GM19395 (cell line): ENCODE data around the gene GBP1.
"Not testable (repeated sequence)": the region's sequence is repeated elsewhere in the genome, so short reads cannot be mapped to it uniquely, and the experiment has no call there.

Experiments used
- ATAC-seq: cut with Tn5 transposase; IDR thresholded peaks from one replicate; pipeline ENCODE4 v1.9.1; 2021; ENCODE audit warnings: mild to moderate bottlenecking, moderate library complexity; ENCODE audit not compliant: unreplicated experiment

Gene GBP1, protein sequence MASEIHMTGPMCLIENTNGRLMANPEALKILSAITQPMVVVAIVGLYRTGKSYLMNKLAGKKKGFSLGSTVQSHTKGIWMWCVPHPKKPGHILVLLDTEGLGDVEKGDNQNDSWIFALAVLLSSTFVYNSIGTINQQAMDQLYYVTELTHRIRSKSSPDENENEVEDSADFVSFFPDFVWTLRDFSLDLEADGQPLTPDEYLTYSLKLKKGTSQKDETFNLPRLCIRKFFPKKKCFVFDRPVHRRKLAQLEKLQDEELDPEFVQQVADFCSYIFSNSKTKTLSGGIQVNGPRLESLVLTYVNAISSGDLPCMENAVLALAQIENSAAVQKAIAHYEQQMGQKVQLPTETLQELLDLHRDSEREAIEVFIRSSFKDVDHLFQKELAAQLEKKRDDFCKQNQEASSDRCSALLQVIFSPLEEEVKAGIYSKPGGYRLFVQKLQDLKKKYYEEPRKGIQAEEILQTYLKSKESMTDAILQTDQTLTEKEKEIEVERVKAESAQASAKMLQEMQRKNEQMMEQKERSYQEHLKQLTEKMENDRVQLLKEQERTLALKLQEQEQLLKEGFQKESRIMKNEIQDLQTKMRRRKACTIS

DNA sequence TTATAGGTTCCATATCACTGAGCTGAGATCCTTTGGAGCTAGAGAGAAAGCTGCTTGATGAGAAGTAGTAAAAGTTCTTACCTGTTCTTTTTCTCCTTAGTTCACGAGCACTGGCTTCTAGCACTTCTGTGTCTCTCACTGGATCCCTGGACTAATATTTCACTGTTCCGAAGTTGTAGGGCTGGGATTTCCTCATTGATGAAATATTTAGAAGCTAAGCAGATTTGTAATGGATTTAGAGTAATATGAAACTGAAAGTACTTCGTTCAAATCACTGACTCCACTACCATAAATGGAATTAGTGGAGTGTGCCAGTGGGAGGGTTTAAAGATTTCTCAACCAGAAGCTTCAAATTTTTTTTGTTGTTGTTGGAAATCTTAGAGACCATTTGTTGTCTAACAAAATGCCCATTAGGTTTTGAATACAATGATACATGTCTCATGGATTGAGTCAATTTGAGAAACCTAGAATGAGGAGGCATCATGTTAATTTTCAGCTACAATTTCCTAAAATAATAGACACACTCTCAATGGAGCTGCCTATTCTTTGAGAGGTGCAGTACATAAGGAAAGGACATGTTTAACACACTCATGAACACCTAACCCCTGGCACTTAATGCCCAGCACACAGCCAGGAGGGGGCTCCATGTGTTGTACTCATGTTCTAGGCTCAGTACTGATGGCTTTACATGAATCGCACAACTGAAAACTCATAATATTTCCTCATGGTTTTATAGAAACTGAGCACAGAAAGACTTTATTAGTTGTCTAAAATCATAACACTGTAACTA, at the start of gene GBP1:
GBP1 (minus strand) TSS at position 130 of the 790 bp plus-strand sequence. CDS start 1,974 bp downstream, outside the sequence.
- ATAC-seq, result peak; percentile 74

- no peak for ATAC-seq
These were observed 49.7 kb upstream of the GBP1 start for GRCh38 chr1:89114662-89115061.

DNA sequence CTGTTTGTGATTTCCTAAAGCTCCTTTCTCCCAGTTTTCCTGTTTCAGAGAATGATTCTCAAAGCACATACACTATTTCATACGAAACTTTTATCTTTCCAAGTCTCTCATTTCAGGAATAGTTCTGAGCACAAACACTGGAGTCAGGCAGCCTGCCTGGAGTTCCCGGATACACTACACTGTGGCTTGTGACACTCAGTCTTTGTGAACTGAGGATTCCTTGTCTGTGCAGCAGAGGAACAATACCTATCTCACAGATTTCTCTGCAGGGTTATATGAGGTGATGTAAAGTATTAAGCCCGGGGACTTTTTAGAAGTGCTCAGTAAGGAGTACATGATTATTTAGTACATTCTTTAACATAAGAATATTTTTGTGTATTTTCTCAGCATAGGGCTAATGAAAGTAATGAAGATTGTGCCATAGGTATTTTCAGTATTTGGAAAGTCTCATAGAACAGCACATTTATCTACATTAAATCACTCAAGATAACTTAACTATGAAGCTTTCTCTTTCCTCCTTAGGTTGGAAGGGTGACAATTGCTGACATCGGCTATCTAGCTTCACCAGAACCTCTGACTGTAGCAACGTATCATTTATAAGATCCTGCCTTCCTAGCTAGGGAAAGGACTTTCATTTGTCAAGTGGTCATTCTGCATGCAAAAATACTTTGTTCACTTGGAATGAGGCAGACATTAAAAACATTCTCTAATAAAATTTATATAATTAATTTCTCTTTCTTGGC, 48.0 kb upstream of the GBP1 start:
- ATAC-seq, result no peak

GRCh38 chr1:89104687-89105086, 39.7 kb upstream of the GBP1 start:
- ATAC-seq, result no peak

GRCh38 chr1:89104147-89104546, 39.1 kb upstream of the GBP1 start:
- ATAC-seq, result no peak

- ATAC-seq, result no peak
These were observed 37.0 kb upstream of the GBP1 start for GRCh38 chr1:89102021-89102420.

DNA sequence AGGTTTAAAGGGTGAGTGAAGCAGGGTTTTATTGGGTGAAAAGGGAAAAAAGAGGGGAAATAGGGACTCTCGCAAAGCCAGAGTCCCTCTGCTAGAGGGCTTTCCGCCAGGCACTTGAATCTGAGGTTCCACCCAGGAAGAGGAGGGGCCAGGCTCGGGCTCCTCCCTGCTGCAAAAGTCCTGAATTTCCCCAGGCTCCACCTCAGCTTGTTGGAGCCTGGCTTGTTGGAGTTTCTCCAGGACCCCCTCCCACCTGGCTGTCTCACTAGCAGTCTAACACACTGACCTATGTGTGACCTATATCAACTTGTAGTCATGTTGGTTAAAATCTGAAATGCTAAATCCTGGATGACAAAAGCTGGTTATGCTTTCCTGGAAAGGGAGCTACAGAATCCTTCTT, 35.4 kb upstream of the GBP1 start:
- ATAC-seq, result no peak

DNA sequence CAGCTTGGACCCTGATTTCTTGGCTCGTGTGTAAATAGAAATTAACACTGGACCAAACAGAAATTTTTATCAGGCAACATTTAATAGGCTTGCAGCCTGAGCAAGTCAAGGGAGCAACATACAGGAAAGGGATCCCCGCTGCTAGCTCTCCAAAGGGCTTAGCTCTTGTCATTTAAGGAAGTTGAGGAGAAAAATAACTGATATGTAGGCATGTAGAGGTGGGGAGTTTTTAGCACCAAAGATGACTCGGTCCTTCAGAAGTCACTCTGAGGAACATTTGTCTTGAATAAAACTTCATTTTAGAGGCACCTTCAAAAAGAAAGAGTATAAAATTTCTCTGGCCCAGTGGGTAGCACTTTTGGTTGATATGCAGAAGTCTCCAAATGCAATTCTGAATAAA, 33.8 kb upstream of the GBP1 start:
- ATAC-seq, result no peak

DNA sequence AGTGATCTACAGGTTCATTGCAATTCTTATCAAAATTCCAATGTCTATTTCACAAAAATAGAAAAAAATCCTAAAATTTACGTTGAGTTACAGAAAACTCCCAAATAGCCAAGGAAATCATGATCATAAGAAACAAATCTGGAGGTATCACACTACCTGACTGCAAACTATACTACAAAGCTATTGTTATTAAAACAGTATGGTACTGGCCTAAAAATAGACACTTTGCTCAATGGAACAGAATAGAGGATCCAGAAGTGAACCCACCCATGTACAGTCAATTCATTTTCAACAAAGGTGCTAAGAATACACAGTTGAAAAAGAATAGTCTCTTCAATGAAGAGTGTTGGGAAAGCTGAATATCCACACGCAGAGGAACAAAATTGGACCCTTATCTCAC, 30.7 kb upstream of the GBP1 start:
- no peak for ATAC-seq

DNA sequence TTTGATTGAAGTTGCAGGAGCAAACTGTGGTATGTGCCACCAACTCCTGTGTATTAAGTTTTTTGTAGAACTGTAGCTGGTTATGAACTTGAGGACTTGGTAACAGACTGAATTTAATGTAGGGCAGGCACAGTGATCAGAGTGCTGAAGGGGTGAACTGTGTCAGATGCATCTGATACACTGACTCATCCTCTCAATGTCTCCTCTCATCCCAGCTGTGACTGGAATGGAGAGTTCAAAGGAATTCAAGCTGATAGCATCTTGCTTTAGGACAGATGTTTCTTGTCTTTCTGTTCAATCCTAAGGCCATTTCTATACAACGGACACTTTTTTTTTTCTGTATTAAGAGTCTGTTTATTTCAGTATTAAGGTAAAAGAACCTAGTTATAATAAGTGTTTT, 25.0 kb upstream of the GBP1 start:
- ATAC-seq, result no peak

DNA sequence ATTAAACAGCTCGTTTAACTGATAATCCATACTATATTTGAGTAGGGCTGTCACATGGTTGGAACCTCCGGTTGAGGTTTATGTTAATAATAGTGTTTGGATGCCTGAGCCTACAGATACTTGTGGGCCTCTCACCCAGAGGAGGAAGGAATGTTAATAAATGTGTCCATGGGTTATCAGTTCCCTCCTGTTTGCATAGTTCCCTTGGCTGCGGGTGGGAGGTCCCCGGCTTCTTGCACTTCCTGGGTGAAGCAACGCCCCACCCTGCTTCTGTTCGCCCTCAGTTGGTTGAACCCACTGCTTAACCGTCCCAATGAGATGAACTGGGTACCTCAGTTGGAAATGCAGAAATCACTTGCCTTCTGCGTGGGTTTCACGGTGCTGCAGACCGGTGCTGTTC, 23.6 kb upstream of the GBP1 start:
- ATAC-seq, result no peak

GRCh38 chr1:89087241-89087640, 22.2 kb upstream of the GBP1 start:
- ATAC-seq, result no peak

GRCh38 chr1:89085781-89086180, 20.8 kb upstream of the GBP1 start:
- ATAC-seq, result no peak

GRCh38 chr1:89081005-89081404, 16.0 kb upstream of the GBP1 start:
- ATAC-seq, result no peak

DNA sequence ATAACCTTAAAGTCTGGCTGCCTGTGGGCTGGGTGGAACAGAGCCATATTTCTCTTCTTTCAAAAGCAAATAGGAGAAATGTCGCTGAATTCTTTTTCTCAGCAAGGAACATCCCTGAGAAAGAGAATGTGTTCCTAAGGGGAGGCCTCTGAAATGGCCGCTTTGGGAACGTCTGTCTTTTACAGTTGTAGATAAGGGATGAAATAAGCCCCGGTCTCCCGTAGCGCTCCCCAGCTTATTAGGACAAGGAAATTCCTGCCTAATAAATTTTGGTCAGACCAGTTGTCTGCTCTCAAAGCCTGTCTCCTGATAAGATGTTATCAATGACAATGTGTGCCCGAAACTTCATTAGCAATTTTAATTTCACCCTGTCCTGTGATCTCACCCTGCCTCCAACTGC, 15.1 kb upstream of the GBP1 start:
- not testable (repeated sequence) for ATAC-seq

- not testable (repeated sequence) for ATAC-seq
These were observed 7.6 kb upstream of the GBP1 start for GRCh38 chr1:89072466-89073065.

DNA sequence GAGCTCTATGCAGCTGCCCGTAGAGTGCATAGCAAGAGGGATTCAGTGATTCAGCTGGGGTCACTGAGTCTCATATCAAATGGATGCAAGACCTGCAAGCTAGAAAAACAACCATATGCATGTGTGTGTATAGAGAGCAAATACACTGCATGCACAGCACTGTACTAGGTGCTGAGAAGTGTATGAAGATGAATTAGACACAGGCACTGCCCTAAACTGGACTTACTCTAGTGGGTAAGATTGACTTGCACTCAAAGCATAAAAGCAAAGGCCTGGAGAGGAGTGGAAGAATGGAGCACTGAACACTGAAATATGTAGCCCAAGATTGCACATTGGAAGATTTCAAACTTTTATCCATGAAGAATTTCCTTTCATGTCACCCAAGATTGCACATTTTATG, 5.5 kb upstream of the GBP1 start:
- ATAC-seq, result no peak

GRCh38 chr1:89069951-89070350, 4.9 kb upstream of the GBP1 start:
- no peak for ATAC-seq

- no peak for ATAC-seq
These were observed 3.3 kb upstream of the GBP1 start for GRCh38 chr1:89068291-89068690.

DNA sequence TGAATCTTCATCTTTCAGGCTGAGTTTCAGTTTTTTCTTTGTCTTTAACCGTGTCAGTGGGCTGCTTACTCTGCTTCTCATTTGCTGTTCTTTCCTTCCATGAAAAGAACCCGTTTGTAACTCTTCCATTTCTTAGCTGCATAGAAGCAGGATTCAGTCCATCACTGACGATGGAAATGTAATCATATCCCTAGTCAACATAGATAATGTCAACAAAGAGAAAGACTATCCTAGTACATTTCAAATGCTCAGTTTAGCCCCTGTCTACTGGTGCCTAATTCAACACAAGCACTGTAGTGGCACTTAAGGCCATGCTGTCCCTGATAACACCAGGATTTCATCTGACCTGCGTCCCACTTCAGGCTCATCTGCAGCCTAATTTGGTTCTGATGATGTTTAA, 376 bp downstream of the GBP1 start:
- peak; percentile 64 for ATAC-seq

GRCh38 chr1:89063094-89063493, 1.9 kb downstream of the GBP1 start:
- ATAC-seq, result no peak
